GM12878 (cell line): Measurements from ENCODE around the gene POLN. TPM values are rescaled to one million over a fixed set of nuclear protein-coding genes. Genes with fewer than 3 reads are reported as not detected.

Source experiments
- ATAC-seq: fragments of 200-7000 bp; cut with Tn5 transposase; 3 replicates; pipeline ENCODE4 v1.9.1; 2020; ENCODE audit warnings: mild to moderate bottlenecking, moderate library complexity
- BruUV-seq: library from RNA; stranded (reverse); fragments of 400-500 nt; replicated peaks from 2 replicates; lab custom pipeline; 2021; lab: Mats Ljungman, UMichigan
- CTCF ChIA-PET: fragments of 300-600 bp; sonication (Branson Sonifier 250); formaldehyde crosslinking; extraction: SDS; loops from one replicate; lab custom pipeline; 2021; ENCODE audit warnings: inconsistent platforms; lab: Yijun Ruan, JAX
- POLR2A ChIA-PET: fragments of 350-600 bp; formaldehyde crosslinking; extraction: SDS; loops from one replicate; lab custom pipeline; 2021; ENCODE audit warnings: inconsistent platforms; lab: Charles Lee
- RAD21 ChIA-PET: fragments of 300-600 bp; sonication (Branson Sonifier 250); formaldehyde crosslinking; loops from one replicate; lab custom pipeline; 2023; ENCODE audit warnings: antibody characterized with exemption; ENCODE audit not compliant: unreplicated experiment; lab: Charles Lee
- SMC1A ChIA-PET: fragments of 300-600 bp; sonication (Branson Sonifier 250); formaldehyde crosslinking; loops from one replicate; lab custom pipeline; 2023; ENCODE audit not compliant: unreplicated experiment, uncharacterized antibody; lab: Charles Lee
- DNase-seq: peaks from one replicate; pipeline ENCODE4 v3.0.0-alpha.2; 2011; ENCODE audit warnings: low read depth, low spot score
- FAIRE-seq: peaks from 3 replicates; lab custom pipeline; 2011; peaks lifted over from hg19 to GRCh38; lab: Jason Lieb, UNC
- H2AFZ ChIP-seq: 2 replicates; pipeline ENCODE4 v1.6.0; 2011; ENCODE audit warnings: low read depth, low read length, control low read depth; ENCODE audit not compliant: control insufficient read depth
- H3K27ac ChIP-seq: 2 replicates; pipeline ENCODE4 v1.5.1; 2011; ENCODE audit warnings: control low read depth; ENCODE audit not compliant: control insufficient read depth, insufficient read depth
- H3K27me3 ChIP-seq, 2 experiments: replicated peaks in 1 of 2; 2 replicates each; pipeline versions ENCODE4 v1.6.0 to v1.6.1; 2011; ENCODE audit warnings: low read length in 1 of 2; ENCODE audit not compliant: control insufficient read depth in 2 of 2, insufficient read depth in 2 of 2
- H3K36me3 ChIP-seq, 2 experiments: 2 replicates each; pipeline ENCODE4 v1.5.1; 2011; ENCODE audit warnings: low read length in 1 of 2; ENCODE audit not compliant: control insufficient read depth in 2 of 2, insufficient read depth in 2 of 2
- H3K4me1 ChIP-seq: 2 replicates; pipeline ENCODE4 v1.6.1; 2011; ENCODE audit warnings: mild to moderate bottlenecking, low read length, moderate library complexity, mixed read lengths; ENCODE audit not compliant: control insufficient read depth, insufficient read depth
- H3K4me2 ChIP-seq: 2 replicates; pipeline ENCODE4 v1.6.0; 2011; ENCODE audit warnings: control low read depth; ENCODE audit not compliant: control insufficient read depth, insufficient read depth
- H3K4me3 ChIP-seq: fragments of 200-600 bp; sonication (generic); 2 replicates; pipeline ENCODE4 v1.5.1; 2016
- H3K79me2 ChIP-seq: 2 replicates; pipeline ENCODE4 v1.6.0; 2011; ENCODE audit warnings: low read length; ENCODE audit not compliant: control insufficient read depth, insufficient read depth
- H3K9ac ChIP-seq: 2 replicates; pipeline ENCODE4 v1.8.0; 2011; ENCODE audit warnings: low read length, control low read depth, mixed read lengths; ENCODE audit not compliant: control insufficient read depth, insufficient read depth
- H3K9me3 ChIP-seq: replicated peaks from 3 replicates; pipeline ENCODE4 v1.5.1; 2011; ENCODE audit warnings: mild to moderate bottlenecking, low read length; ENCODE audit not compliant: control insufficient read depth, insufficient read depth
- H4K20me1 ChIP-seq: 2 replicates; pipeline ENCODE4 v1.6.0; 2011; ENCODE audit not compliant: control insufficient read depth, insufficient read depth
- EZH2 ChIP-seq: IDR thresholded peaks from 2 replicates; pipeline ENCODE4 v1.6.1; 2012; ENCODE audit warnings: low read depth, mild to moderate bottlenecking, control low read depth, inconsistent platforms, low read length, borderline replicate concordance; ENCODE audit not compliant: control insufficient read depth
- POLR2AphosphoS2 ChIP-seq: IDR thresholded peaks from 2 replicates; pipeline ENCODE4 v1.6.1; 2011; ENCODE audit warnings: low read depth, mild to moderate bottlenecking, low read length, improper control_type of control experiment, moderate library complexity
- POLR2AphosphoS5 ChIP-seq: IDR thresholded peaks from 2 replicates; pipeline ENCODE4 v1.6.1; 2011; ENCODE audit warnings: mild to moderate bottlenecking, low read length, inconsistent platforms
- RELA ChIP-seq: fragments of 450-650 bp; IDR thresholded peaks from 2 replicates; pipeline ENCODE4 v1.8.0; 2014; ENCODE audit warnings: borderline replicate concordance; ENCODE audit not compliant: partially characterized antibody
- RELB ChIP-seq: fragments of 450-650 bp; IDR thresholded peaks from 2 replicates; pipeline ENCODE4 v1.6.1; 2017; ENCODE audit warnings: low read depth, mild to moderate bottlenecking, moderate library complexity
- SREBF1 ChIP-seq: IDR thresholded peaks from 2 replicates; pipeline ENCODE4 v1.6.1; 2012; ENCODE audit warnings: mild to moderate bottlenecking, low read length
- STAT3 ChIP-seq: IDR thresholded peaks from 2 replicates; pipeline ENCODE4 v1.6.1; 2011; ENCODE audit warnings: low read depth, low read length, improper control_type of control experiment
- TAF1 ChIP-seq: IDR thresholded peaks from 2 replicates; pipeline ENCODE4 v1.6.1; 2011; ENCODE audit warnings: mild to moderate bottlenecking, low read depth, low read length, borderline replicate concordance
- TCF3 ChIP-seq: IDR thresholded peaks from 2 replicates; pipeline ENCODE4 v1.6.1; 2012; ENCODE audit warnings: low read depth, mild to moderate bottlenecking, low read length, borderline replicate concordance; ENCODE audit not compliant: insufficient read depth
- ZSCAN29 ChIP-seq: fragments of 450-650 bp; IDR thresholded peaks from 2 replicates; pipeline ENCODE4 v1.6.1; 2017; ENCODE audit warnings: mild to moderate bottlenecking, moderate library complexity
- WGBS: methylation state at CpG from one replicate; pipeline ENCODE4 v1.1.6; 2016; ENCODE audit warnings: low lambda C conversion rate; ENCODE audit not compliant: insufficient replicate concordance, insufficient coverage; ENCODE audit errors: missing lambda C conversion rate; 5-methylcytosine and 5-hydroxymethylcytosine counted together
- in situ Hi-C: fragments of 300-500 bp; cut with MboI; formaldehyde crosslinking; loops from 9 replicates; pipeline ENCODE4 v1.14.3; 2018; ENCODE audit warnings: mixed read lengths
- intact Hi-C: fragments of 100-400 bp; cut with micrococcal nuclease; formaldehyde crosslinking; loops from one replicate; pipeline ENCODE4 v1.14.2; 2022; ENCODE audit not compliant: unreplicated experiment
- polyA plus RNA-seq, 11 experiments: library from polyadenylated mRNA; depleted of rRNA in 4 of 11; unstranded in 6 of 11; stranded (reverse) in 5 of 11; fragments of >200 nt; fragmentation: Nextera tagmentation in 4 of 11; fragmentation: Illumina TruSeq in 1 of 11; extraction: Ambion mirVana in 4 of 11; extraction: Trizol in 1 of 11; gene quantifications; 1 replicate in 1 of 11; 2 replicates in 10 of 11; pipeline versions ENCODE4 v1.2.1 to v1.2.3, GENCODE V29; 2011 to 2016; ENCODE audit warnings: inconsistent platforms in 2 of 11, missing spikeins in 2 of 11, low read depth in 1 of 11
- total RNA-seq, 4 experiments: library from RNA; depleted of rRNA in 3 of 4; stranded (reverse); fragments of >200 nt in 3 of 4; fragmentation: Illumina TruSeq in 1 of 4; extraction: Trizol in 1 of 4; gene quantifications; 2 replicates each; pipeline versions ENCODE4 v1.2.1 to v1.2.3, GENCODE V29; 2013 to 2021
- TF ChIP-seq, protein P1 (sequence below): IDR thresholded peaks from 2 replicates; pipeline ENCODE4 v1.6.1; 2012; ENCODE audit warnings: improper control_type of control experiment, low read depth, low read length; ENCODE audit not compliant: insufficient replicate concordance

POLN gene
- total and polyA plus RNA-seq, 10 of the 15 experiments (the other 5 are each of a cell fraction or from before 2014, with no cell fraction given): 0.09 to 2.0 (median 0.95) TPM; not detected in 1

DNA sequence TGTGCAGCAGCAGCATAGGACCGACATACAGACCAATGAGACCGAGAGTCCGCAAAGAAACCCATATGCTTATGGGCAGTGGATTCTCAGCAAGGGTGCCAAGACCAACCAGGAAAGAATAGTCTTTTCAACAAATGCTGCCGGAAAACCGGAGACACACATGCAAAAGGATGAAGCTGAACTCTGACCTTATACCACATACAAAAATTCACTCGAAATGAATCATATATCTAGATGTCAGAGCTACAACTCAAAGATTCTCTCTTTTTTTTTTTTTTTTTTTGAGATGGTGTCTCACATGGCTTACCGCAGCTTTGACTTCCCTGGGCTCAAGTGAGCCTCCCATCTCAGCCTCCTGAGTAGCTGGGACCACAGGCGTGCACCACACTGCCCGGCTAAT lies 36.0 kb upstream of the POLN start:
- 78% methylated on average over 8 of the region's 9 CpGs for WGBS

More for the DNA sequence above, 36.0 kb upstream of the POLN start:
- Histone ChIP-seq H4K20me1 (no peaks in the 10 kb centered on the region), H3K9ac (no peak overlapping the region), H3K4me3 (no peak overlapping the region), H2AFZ (no peak overlapping the region), H3K4me2 (no peak overlapping the region), H3K4me1 (peaks cover 7% of the 10 kb centered on the region), H3K27me3 (no peaks in the 10 kb centered on the region), H3K36me3 (no peaks in the 10 kb centered on the region), H3K9me3 (no peaks in the 10 kb centered on the region), H3K27ac (no peak overlapping the region), H3K79me2 (no peaks in the 10 kb centered on the region)
- DNase-seq (no peak), FAIRE-seq (no peak), ATAC-seq (no peak)
- BruUV-seq: no TSS peak
- TF ChIP-seq ZSCAN29: no peak
- TF ChIP-seq TCF3: no peak
- no peak for TF ChIP-seq TAF1
- TF ChIP-seq EZH2: no peak
- TF ChIP-seq SREBF1: no peak
- no peak for TF ChIP-seq RELA
- no peak for TF ChIP-seq STAT3
- no peak for TF ChIP-seq POLR2AphosphoS5
- no peak for TF ChIP-seq RELB
- TF ChIP-seq, protein P1, sequence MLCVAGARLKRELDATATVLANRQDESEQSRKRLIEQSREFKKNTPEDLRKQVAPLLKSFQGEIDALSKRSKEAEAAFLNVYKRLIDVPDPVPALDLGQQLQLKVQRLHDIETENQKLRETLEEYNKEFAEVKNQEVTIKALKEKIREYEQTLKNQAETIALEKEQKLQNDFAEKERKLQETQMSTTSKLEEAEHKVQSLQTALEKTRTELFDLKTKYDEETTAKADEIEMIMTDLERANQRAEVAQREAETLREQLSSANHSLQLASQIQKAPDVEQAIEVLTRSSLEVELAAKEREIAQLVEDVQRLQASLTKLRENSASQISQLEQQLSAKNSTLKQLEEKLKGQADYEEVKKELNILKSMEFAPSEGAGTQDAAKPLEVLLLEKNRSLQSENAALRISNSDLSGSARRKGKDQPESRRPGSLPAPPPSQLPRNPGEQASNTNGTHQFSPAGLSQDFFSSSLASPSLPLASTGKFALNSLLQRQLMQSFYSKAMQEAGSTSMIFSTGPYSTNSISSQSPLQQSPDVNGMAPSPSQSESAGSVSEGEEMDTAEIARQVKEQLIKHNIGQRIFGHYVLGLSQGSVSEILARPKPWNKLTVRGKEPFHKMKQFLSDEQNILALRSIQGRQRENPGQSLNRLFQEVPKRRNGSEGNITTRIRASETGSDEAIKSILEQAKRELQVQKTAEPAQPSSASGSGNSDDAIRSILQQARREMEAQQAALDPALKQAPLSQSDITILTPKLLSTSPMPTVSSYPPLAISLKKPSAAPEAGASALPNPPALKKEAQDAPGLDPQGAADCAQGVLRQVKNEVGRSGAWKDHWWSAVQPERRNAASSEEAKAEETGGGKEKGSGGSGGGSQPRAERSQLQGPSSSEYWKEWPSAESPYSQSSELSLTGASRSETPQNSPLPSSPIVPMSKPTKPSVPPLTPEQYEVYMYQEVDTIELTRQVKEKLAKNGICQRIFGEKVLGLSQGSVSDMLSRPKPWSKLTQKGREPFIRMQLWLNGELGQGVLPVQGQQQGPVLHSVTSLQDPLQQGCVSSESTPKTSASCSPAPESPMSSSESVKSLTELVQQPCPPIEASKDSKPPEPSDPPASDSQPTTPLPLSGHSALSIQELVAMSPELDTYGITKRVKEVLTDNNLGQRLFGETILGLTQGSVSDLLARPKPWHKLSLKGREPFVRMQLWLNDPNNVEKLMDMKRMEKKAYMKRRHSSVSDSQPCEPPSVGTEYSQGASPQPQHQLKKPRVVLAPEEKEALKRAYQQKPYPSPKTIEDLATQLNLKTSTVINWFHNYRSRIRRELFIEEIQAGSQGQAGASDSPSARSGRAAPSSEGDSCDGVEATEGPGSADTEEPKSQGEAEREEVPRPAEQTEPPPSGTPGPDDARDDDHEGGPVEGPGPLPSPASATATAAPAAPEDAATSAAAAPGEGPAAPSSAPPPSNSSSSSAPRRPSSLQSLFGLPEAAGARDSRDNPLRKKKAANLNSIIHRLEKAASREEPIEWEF: no peak
- no peak for TF ChIP-seq POLR2AphosphoS2
- POLR2A ChIA-PET: interaction anchor here (0.6 kb wide), 1 partner anchor 94 kb away, joined by 5 read pairs; no protein-coding TSS in a partner anchor
- CTCF ChIA-PET: no interaction called here
- in situ Hi-C loops (no loop called here), intact Hi-C loops (no loop called here)
- SMC1A ChIA-PET: no interaction called here
- RAD21 ChIA-PET: no interaction called here
